Left renal pelvis (tissue), 4 donors: ENCODE data around the gene LHPP. TPM values are rescaled to one million over a fixed set of nuclear protein-coding genes. Genes with fewer than 3 reads are reported as not detected.

Experiments used
- DNase-seq, 4 donors: peaks; one replicate each; pipeline ENCODE4 v3.0.0-alpha.2; 2013; ENCODE audit warnings: low read depth in 4 of 4, low spot score in 3 of 4
- polyA plus RNA-seq, 4 donors: library from polyadenylated mRNA; unstranded; fragments of 120-200 nt; gene quantifications; one replicate each; pipeline ENCODE4 v1.2.1, GENCODE V29; 2013; ENCODE audit not compliant: insufficient read length in 4 of 4

LHPP gene
- polyA plus RNA-seq, 4 donors, result 15.7 to 23.9 (median 16.6) TPM

- no peak for DNase-seq
Observed at GRCh38 chr10:124632566-124632965, 170.9 kb downstream of the LHPP start.

GRCh38 chr10:124636271-124636995, 174.8 kb downstream of the LHPP start:
- no peak for DNase-seq

GRCh38 chr10:124637091-124637700, 175.6 kb downstream of the LHPP start:
- DNase-seq, result no peak

- DNase-seq, result no peak
Observed at GRCh38 chr10:124637746-124638145, 176.1 kb downstream of the LHPP start.

GRCh38 chr10:124639206-124639605, 177.6 kb downstream of the LHPP start:
- no peak for DNase-seq

GRCh38 chr10:124639646-124640045, 178.0 kb downstream of the LHPP start:
- DNase-seq, result no peak

- DNase-seq, result no peak
Observed at GRCh38 chr10:124640056-124640455, 178.4 kb downstream of the LHPP start.

GRCh38 chr10:124640538-124641231, 179.1 kb downstream of the LHPP start:
- no peak for DNase-seq

- DNase-seq, result no peak
Observed at GRCh38 chr10:124641282-124642087, 179.9 kb downstream of the LHPP start.

- DNase-seq, result no peak
Observed at GRCh38 chr10:124642088-124642710, 180.6 kb downstream of the LHPP start.

- DNase-seq, result no peak
Observed at GRCh38 chr10:124643330-124644009, 181.8 kb downstream of the LHPP start.

- DNase-seq, result no peak
Observed at GRCh38 chr10:124644236-124644635, 182.6 kb downstream of the LHPP start.

GRCh38 chr10:124644771-124645415, 183.3 kb downstream of the LHPP start:
- DNase-seq, result no peak

- DNase-seq, result no peak
Observed at GRCh38 chr10:124645467-124646095, 184.0 kb downstream of the LHPP start.

GRCh38 chr10:124646483-124647352, 185.1 kb downstream of the LHPP start:
- no peak for DNase-seq

- no peak for DNase-seq
Observed at GRCh38 chr10:124647421-124648130, 186.0 kb downstream of the LHPP start.

GRCh38 chr10:124648131-124648475, 186.5 kb downstream of the LHPP start:
- DNase-seq, result no peak
